ENCODE results near the gene CEACAM8.

The CEACAM8 gene

GRCh38 chr19:42584466-42584865, 10.3 kb downstream of the CEACAM8 start:
- H3K4me3 ChIP-seq (ENCODE audit: low read depth, low read length), result no peak overlapping the region
- TF ChIP-seq MYC (IDR thresholded peaks at IDR 0.05; ENCODE audit: low read depth, low read length), result no peak
- no peak for TF ChIP-seq MAX (IDR thresholded peaks at IDR 0.05; ENCODE audit: low read depth, low read length)
- TF ChIP-seq POLR2A (IDR thresholded peaks at IDR 0.05; ENCODE audit: extremely low read depth, insufficient read length), result no peak
- no peak for TF ChIP-seq CTCF (IDR thresholded peaks at IDR 0.05; ENCODE audit: low read depth, low read length)
- no peak for DNase-seq (ENCODE audit: low read depth)

GRCh38 chr19:42577016-42577415, 17.7 kb downstream of the CEACAM8 start:
- H3K4me3 ChIP-seq (ENCODE audit: low read depth, low read length), result no peak overlapping the region
- TF ChIP-seq MAX (IDR thresholded peaks at IDR 0.05; ENCODE audit: low read depth, low read length), result no peak
- no peak for TF ChIP-seq CTCF (IDR thresholded peaks at IDR 0.05; ENCODE audit: low read depth, low read length)
- TF ChIP-seq MYC (IDR thresholded peaks at IDR 0.05; ENCODE audit: low read depth, low read length), result no peak
- TF ChIP-seq POLR2A (IDR thresholded peaks at IDR 0.05; ENCODE audit: extremely low read depth, insufficient read length), result no peak
- no peak for DNase-seq (ENCODE audit: low read depth)

- TF ChIP-seq POLR2A (IDR thresholded peaks at IDR 0.05; ENCODE audit: extremely low read depth, insufficient read length) (no peak), MAX (IDR thresholded peaks at IDR 0.05; ENCODE audit: low read depth, low read length) (no peak), MYC (IDR thresholded peaks at IDR 0.05; ENCODE audit: low read depth, low read length) (no peak), CTCF (IDR thresholded peaks at IDR 0.05; ENCODE audit: low read depth, low read length) (no peak)
- H3K4me3 ChIP-seq (ENCODE audit: low read depth, low read length), result no peak overlapping the region
- DNase-seq (ENCODE audit: low read depth), result no peak
Measured at GRCh38 chr19:42576241-42576640, 18.5 kb downstream of the CEACAM8 start.

- no peak overlapping the region for H3K4me3 ChIP-seq (ENCODE audit: low read depth, low read length)
- TF ChIP-seq POLR2A (IDR thresholded peaks at IDR 0.05; ENCODE audit: extremely low read depth, insufficient read length) (no peak), CTCF (IDR thresholded peaks at IDR 0.05; ENCODE audit: low read depth, low read length) (no peak), MYC (IDR thresholded peaks at IDR 0.05; ENCODE audit: low read depth, low read length) (no peak), MAX (IDR thresholded peaks at IDR 0.05; ENCODE audit: low read depth, low read length) (no peak)
- DNase-seq (ENCODE audit: low read depth), result no peak
Measured at GRCh38 chr19:42573642-42574041, 21.1 kb downstream of the CEACAM8 start.

- no peak overlapping the region for H3K4me3 ChIP-seq (ENCODE audit: low read depth, low read length)
- TF ChIP-seq MYC (IDR thresholded peaks at IDR 0.05; ENCODE audit: low read depth, low read length) (no peak), POLR2A (IDR thresholded peaks at IDR 0.05; ENCODE audit: extremely low read depth, insufficient read length) (no peak), MAX (IDR thresholded peaks at IDR 0.05; ENCODE audit: low read depth, low read length) (no peak), CTCF (IDR thresholded peaks at IDR 0.05; ENCODE audit: low read depth, low read length) (no peak)
- DNase-seq (ENCODE audit: low read depth), result no peak
Measured at GRCh38 chr19:42571116-42571515, 23.6 kb downstream of the CEACAM8 start.

GRCh38 chr19:42569193-42569592, 25.5 kb downstream of the CEACAM8 start:
- TF ChIP-seq CTCF (IDR thresholded peaks at IDR 0.05; ENCODE audit: low read depth, low read length) (no peak), MAX (IDR thresholded peaks at IDR 0.05; ENCODE audit: low read depth, low read length) (no peak), POLR2A (IDR thresholded peaks at IDR 0.05; ENCODE audit: extremely low read depth, insufficient read length) (no peak), MYC (IDR thresholded peaks at IDR 0.05; ENCODE audit: low read depth, low read length) (no peak)
- H3K4me3 ChIP-seq (ENCODE audit: low read depth, low read length), result no peak overlapping the region
- DNase-seq (ENCODE audit: low read depth), result no peak
